NCI-H226 (cell line): ENCODE results near the gene KLHDC7A.

Experiments
- DNase-seq: peaks from one replicate; pipeline ENCODE4 v3.0.0-alpha.2; 2015

KLHDC7A gene

DNA sequence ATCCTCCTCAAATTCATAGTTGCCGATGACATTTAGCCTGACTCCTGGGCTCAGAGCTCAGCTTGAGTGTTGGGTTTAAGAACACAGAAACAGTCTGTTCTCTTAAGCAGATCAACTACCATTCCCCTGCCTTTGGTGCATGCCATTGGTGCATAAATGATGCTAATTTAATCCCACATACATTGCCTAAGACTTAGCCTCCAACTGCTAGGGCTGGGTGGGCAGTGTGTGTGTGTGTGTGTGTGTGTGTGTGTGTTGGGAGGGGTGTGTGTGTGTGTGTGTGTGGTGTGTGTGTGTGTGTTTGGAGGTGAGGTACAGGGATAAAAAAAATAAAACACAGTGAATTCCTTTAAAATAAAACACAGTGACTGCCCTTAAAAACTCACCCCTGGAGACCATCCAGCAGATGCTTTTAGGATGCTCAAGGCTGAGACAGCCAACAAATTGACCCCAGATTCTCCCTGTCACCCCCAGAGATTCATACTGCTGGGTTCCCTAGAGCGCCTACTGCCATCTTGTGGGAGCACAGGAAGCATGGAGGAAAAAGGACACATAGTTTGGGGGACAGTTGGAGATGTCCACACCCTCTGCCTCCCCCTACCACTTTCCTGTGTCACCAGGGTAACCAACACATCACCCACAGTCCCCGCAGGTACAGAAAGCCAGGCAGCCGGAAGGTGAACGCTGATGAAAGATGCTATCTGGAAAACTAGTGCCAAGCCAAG lies 30.6 kb downstream of the KLHDC7A start:
- no peak for DNase-seq

DNA sequence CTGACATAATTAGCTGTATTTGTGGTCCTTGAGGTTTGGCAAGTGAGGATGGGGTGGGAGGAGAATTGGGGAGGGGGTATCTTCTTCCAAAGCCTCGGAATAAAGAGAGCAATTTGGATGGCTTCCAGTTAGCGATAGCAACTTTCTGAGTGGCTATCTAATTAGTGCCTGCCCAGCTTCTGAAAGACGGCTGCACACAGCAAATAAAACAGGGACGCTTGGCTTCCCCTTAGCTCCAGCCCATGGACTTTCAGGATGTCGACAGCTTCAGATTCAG lies 31.1 kb downstream of the KLHDC7A start:
- no peak for DNase-seq

DNA sequence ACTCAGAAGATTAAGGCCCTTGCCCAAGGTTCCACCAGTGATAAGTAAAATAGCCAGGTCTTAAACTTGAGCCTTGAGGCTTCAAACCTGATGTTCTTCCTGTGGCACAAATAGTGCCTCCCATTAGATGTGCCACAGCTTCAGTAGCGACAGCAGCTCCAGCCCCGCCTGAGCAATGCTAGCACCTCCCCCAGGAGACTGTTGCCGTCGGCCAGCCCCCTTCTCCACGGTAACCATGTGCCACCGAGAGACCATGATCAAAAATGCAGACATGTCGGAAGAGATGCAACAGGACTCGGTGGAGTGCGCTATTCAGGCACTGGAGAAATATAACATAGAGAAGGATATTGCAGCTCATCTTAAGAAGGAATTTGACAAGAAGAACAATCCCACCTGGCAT lies 32.2 kb downstream of the KLHDC7A start:
- DNase-seq = no peak

DNA sequence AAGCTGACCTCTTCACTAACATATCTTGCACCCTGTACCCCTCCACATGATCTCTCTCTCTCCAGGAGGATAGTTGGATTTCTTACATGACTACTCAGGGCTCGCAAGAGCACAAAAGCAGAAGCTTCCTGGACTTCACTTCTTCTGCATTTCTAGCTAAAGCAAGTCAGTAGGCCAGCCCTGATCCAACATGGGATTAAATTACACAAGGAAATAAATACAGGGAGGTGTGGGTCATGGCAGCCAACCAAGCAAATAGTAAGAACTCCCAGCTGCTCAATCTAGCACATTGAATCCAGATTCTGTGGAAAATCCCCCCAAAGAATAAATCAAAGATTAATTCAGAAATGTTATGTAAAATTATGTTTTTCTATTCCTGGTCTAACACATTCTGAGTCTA lies 33.3 kb downstream of the KLHDC7A start:
- DNase-seq = no peak

DNA sequence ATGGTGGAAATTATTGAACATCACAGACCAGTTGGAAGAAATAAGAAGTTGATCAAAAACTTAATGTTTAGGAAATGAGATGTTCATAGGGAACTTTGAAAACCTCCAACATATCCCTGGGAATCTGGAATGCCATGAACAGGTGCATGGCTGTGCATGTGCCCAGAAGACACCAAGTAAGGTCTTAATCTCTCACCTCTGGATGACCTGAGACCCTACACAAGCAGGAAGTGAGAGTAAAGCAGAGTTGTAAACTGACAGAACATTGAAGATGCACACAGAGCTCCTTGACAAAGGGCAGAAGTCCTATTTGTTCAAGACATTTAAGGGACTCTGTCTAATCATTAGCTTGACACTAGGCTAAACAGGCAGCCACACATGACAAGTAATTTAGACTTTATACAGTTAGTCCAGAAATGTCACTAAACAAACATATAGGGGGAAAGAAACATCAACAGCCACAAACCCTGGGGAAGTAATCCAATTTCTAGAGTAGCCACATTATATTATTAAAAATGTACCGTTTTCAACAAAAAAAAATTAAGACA lies 34.5 kb downstream of the KLHDC7A start:
- no peak for DNase-seq

DNA sequence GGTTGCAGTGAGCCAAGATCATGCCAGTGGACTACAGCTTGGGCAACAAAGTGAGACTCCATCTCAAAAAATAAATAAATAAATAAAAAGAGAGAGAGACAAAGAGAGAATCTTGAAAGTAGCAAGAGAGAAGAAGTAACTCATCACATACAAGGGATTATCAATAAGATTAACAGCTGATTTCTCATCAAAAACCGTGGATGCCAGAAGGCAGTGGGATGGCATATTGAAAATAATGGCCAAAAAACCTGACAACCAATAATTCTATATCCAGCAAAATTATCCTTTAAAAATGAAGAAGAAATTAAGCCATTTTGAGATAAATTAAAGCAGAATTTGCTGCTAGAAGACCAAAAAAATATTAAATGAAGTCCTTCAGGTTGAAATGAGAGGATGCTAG lies 35.7 kb downstream of the KLHDC7A start:
- DNase-seq = no peak

DNA sequence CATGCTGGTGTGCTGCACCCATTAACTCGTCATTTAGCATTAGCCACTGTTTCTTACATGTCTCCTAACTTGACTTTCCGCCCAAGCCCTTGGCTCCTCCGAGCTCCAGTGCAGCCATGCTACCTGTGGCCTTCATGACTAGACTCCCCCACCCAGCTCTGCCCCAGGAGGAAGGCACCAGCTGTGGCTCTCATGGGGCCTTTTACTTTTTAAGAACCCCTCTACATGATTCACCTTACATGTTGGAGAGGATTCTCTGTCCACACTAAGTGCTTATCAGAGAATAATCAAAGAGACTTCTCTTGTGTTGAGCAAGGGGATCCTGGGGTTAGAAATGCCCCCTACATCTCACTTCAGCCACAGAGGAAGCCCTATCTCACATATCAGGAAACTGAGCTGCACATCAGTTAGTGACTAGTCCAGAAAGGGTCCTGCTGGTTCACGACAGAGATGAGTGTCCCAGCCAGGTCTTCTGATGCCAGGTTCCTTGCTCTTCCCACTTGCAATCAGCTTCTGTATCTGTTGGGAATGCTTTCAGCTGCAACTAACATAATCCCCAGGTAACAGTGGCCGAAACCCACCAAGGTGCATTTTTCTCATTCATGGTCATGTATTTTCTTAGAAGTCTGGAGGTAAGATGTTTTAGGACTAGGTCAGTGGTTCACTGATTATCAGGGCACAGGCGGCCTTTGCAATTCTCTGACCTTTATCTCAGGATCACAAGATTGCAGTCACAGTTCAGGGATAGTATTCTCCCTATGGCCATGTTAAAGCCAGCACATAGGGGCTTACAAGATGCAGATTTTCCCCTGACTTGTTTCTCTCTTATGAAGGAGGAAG lies 45.9 kb downstream of the KLHDC7A start:
- no peak for DNase-seq

DNA sequence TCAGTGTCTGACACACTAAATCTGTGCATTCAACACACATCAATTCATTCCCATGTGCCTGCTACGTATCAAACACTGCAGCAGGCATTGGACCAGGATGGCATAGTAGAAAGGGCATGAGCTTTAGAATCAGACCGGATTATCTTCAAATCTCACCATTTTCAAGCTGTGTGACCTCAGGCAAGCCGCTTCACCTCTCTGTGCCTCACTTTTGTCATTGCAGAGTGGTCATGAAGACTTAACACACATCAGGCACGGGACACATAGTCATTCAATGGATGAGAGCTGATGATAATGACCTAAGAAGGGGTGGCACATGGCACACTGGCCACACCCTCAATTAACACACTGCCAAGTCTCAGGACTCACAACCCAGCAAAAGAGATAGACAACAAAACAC lies 46.8 kb downstream of the KLHDC7A start:
- no peak for DNase-seq

DNA sequence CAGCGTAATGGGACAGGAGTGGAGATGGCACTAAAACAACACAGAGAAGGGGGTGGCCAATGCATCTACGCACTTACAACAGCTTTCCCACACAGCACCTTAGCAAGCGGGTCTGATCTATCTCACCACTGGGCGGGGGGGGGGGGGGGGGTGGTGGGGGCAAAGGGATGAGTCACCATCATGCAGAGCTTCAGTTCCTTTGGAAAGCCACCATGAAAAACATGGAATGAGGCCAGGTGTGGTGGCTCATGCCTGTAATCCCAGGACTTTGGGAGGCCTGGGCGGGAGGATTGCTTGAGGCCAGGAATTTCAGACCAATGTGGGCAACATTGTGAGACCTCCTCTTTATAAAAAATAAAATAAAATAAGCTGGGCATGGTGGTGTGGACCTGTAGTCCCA lies 47.2 kb downstream of the KLHDC7A start:
- DNase-seq = no peak

DNA sequence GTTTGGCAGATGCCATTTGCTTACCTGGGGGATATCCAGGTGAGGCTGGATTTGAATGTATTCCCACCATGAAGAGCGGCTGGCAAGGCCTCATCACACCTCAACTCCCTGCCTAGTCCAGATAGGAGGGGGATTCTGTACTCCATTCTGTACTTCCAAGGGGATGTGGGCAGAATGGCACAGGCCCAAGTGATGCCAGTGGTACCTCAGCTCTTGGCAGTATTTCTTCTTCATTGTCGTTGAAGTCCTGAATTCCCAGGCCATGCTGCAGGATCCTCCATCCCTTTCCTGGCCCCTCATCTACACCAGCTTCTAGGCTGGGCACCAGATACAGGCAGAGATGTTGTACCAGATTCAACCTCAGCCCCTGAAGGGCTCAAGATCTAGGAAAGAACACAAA lies 47.9 kb downstream of the KLHDC7A start:
- no peak for DNase-seq

DNA sequence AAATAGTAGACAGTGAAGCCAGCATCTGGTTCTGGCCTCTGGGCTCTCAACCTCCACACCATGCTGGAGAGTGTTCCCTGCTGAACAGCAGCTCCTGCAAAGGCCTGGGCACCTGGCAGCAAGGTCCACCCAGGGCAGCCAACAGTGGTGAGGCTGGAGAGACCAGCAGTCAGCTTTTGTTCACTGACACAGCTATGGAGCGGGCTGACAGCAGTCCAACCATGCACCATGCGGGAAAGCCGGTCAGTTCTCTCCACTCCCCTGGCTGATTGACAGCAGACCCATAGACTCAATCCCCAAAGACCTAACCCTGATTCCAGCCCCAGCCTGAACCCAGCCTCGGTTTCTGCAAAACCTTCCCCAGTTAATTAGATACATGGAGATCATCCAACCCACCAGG lies 49.0 kb downstream of the KLHDC7A start:
- no peak for DNase-seq

DNA sequence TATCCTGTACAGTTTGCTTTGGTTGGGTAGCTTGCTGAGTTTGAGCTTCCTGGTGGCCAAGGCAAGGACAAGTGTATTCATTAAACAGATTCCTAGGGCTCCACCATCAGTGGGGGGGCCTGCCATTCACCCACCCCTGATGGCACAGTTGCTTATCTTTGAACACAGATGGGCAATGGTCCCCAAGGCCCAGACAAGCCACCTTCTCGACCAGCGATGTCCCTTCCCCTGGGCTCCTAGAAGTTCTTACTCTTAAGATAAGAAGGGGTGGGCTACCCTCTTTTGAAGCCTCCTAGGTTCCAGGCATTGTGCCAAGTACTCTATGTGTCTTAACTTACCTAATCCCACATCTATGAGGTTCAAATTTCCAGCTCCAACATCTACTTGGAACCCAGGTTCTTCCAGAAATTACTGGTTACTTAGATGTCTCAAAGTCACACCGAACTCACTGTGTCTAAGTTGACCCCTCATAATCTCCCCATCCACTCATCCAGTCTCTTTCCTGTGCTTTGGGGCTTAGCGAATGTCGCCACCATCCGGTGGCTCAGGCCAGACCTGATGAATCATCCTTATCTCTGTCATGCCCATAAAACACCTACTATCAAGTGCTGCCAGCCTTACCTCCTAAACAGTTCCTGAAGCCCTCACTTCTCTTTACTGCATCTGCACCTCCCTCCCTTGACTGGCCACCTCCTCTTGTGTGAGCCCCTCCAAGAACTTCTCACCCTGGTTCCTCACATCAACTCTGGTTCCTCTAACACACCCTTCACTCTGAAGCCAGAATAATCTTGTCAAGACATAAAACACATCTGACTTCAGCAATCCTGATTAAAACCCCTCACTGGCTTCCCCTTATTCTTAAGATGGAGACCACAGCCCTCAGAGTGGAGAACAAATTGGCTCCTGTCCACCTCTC lies 50.1 kb downstream of the KLHDC7A start:
- no peak for DNase-seq

DNA sequence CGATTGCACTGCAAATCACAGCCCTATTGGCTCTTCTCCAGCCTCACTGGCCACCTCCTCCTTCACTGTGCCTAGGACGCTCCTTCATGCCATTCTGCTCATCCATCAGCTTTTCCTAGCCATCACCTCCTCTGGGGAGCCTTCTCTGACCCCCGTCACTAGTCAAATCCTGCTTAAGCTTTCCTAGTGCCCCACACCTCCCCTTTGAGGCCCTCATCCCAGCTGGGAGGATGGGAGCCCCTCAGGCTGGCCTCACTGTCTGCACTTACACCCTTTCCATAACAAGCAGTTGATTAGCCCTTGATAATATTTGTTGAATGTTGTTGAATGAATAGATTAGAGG lies 50.7 kb downstream of the KLHDC7A start:
- no peak for DNase-seq

DNA sequence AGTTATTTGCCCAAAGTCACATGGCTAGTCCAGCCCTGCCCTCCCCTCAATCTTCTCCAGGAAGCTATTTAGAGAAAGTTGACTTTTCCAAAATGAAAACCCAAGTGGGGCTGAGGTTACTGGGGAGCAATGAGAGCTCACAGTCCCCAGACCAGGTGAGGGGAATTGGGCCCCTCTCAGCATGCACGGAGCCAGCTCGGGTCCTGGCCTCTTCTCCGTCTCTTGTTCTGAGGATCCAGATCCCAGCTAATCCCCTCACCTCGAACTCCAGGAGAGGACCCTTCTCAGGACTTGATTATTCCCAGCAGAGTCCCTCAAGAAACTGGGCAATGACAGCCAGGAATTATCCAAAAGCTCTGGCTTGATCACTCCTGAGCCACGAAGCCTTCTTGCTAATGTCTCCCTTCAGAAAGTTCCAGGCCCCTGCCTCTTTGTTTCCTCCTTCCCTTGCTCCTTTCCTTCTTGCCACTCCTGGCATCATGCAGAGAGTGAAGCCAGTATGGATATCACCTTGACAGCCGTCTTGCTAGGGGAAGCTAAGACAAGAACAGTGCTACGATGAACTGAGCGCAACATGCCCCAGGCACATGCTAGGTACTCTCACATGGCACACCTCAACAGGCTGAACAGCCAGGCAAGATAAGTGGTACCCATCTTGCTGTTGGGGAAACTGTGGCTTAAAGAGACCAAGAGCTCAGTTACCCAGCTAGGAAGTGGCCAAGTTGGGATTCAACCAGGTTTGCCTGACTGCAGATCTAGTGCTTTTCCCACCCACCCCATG lies 51.9 kb downstream of the KLHDC7A start:
- no peak for DNase-seq

DNA sequence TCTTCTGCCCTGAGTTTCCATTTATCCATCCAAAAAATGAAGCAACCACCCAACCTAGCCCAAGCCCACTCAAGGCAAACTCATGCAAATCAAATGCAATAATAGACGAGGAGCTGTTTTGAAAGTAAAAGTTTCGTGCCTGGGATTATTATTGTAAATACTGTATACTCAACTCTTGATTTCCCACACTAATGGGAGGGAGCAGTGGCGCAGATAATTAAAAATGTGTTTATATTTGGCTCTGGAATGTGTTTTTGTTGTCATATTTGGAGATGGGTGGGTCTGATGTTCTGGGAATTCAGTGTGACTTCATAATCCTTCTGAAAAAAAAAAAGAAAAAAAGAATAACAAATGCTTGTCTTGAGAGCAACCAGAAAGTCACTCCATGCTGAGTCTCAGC lies 52.5 kb downstream of the KLHDC7A start:
- no peak for DNase-seq

DNA sequence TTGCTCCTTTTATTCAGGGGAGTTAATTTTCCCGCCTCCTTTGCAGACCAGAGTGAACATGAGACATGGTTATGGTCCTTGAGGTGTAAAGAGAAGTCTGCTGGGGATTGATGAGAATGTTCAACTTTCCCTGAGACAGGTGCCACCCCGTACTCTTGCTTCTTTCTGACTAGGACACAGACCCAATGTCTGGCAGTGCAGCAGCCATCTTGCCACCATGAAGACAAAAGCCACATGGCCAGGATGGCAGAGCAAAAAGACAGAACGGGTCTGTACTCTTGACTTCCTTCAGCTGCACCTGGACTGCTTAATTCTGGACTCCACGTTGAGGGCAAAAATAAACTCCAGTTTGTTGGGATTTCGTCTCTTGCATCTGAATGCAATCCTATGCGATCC lies 54.1 kb downstream of the KLHDC7A start:
- no peak for DNase-seq
